Transverse colon (tissue), 4 donors: Measurements from ENCODE around the gene TEKT5. TPM values are rescaled to one million over a fixed set of nuclear protein-coding genes. Genes with fewer than 3 reads are reported as not detected.

Source experiments
- DNase-seq: peaks from one replicate; pipeline ENCODE4 v3.0.0-alpha.2; 2019
- H3K27ac ChIP-seq, 4 donors: fragments of 200-600 bp; sonication (generic); 2 replicates each; pipeline ENCODE4 v1.5.1; 2016 to 2018; ENCODE audit warnings: inconsistent platforms in 4 of 4
- H3K27me3 ChIP-seq: fragments of 200-600 bp; sonication (generic); 2 replicates; pipeline ENCODE4 v1.5.1; 2017; ENCODE audit warnings: inconsistent platforms
- H3K36me3 ChIP-seq, 4 donors: fragments of 200-600 bp; sonication (generic); 2 replicates each; pipeline ENCODE4 v1.5.1; 2017 to 2019; ENCODE audit warnings: inconsistent platforms in 4 of 4
- H3K4me1 ChIP-seq, 4 donors: fragments of 200-600 bp; sonication (generic); 2 replicates each; pipeline ENCODE4 v1.5.1; 2017 to 2020; ENCODE audit warnings: inconsistent platforms in 4 of 4
- H3K4me3 ChIP-seq, 4 donors: fragments of 200-600 bp; sonication (generic); 1 replicate in 1 of 4; 2 replicates in 3 of 4; pipeline versions ENCODE4 v1.5.1 to v1.6.1; 2017 to 2019; ENCODE audit warnings: inconsistent platforms in 4 of 4
- H3K9me3 ChIP-seq, 2 donors: fragments of 200-600 bp; sonication (generic); 2 replicates each; pipeline ENCODE4 v1.5.1; 2017 to 2019; ENCODE audit warnings: inconsistent platforms in 2 of 2
- CTCF ChIP-seq, 5 experiments: fragments of 200-600 bp in 3 of 5; fragments of 450-650 bp in 2 of 5; sonication (generic) in 3 of 5; IDR thresholded peaks; 1 replicate in 2 of 5; 2 replicates in 3 of 5; pipeline ENCODE4 v1.5.1; 2016 to 2017; ENCODE audit warnings: antibody characterized with exemption in 5 of 5, inconsistent platforms in 3 of 5, mild to moderate bottlenecking in 2 of 5, moderate library complexity in 1 of 5
- EP300 ChIP-seq: sonication (generic); formaldehyde crosslinking; IDR thresholded peaks from one replicate; pipeline ENCODE4 v1.6.1; 2017; ENCODE audit warnings: antibody characterized with exemption, low read depth
- POLR2A ChIP-seq: fragments of 450-650 bp; IDR thresholded peaks from one replicate; pipeline ENCODE4 v1.6.1; 2016; ENCODE audit warnings: antibody characterized with exemption, mild to moderate bottlenecking, moderate library complexity
- POLR2AphosphoS5 ChIP-seq, 3 donors: sonication (generic); formaldehyde crosslinking; IDR thresholded peaks; one replicate each; pipeline ENCODE4 v1.6.1; 2016; ENCODE audit warnings: antibody characterized with exemption in 3 of 3
- WGBS, 2 donors: methylation state at CpG; one replicate each; pipeline ENCODE4 v1.1.5; 2018; ENCODE audit warnings: low coverage in 1 of 2; 5-methylcytosine and 5-hydroxymethylcytosine counted together
- in situ Hi-C, 4 donors: fragments of 200-750 bp; cut with MboI; loops; one replicate each; pipeline versions ENCODE4 v1.15.0 to v1.15.1; 2017; ENCODE audit warnings: low sequenced_read_pairs in 3 of 4, low pct_ligation_motif_present in 1 of 4, low pct_unique_long_range_greater_than_20kb in 1 of 4
- intact Hi-C: fragments of 100-400 bp; cut with DNase I; formaldehyde crosslinking; loops from one replicate; pipeline ENCODE4 v1.15.1; 2023; ENCODE audit warnings: low total_unique reads
- total RNA-seq, 4 donors: library from RNA; depleted of rRNA; stranded (reverse); fragments of >200 nt; gene quantifications; one replicate each; pipeline ENCODE4 v1.1.0, GENCODE V29; 2016

The TEKT5 gene
- total RNA-seq, 4 donors from 2014 or later, result 2.5 TPM; not detected in 3

GRCh38 chr16:10619271-10619849 is 75.4 kb downstream of the TEKT5 start:
- Histone ChIP-seq H3K27ac (peak overlapping the region; percentile 28 to 63 (median 42)), H3K36me3 (no peaks in the 10 kb centered on the region), H3K9me3 (no peaks in the 10 kb centered on the region), H3K4me1 (peaks cover 10 to 35% (median 21%) of the 10 kb centered on the region in 4 donors), H3K27me3 (no peaks in the 10 kb centered on the region), H3K4me3 (peak overlapping the region in 2 of 4 donors; percentile 6 to 20)
- TF ChIP-seq POLR2AphosphoS5 (IDR thresholded peaks at IDR 0.05) (no peak), POLR2A (peak; percentile 12)
- WGBS, 2 donors, result 40 to 41% methylated on average over 1 to 25 of the region's 25 CpGs
- in situ Hi-C loops (no loop called here), intact Hi-C loops (no loop called here)
- peak; percentile 85 for DNase-seq

- Histone ChIP-seq H3K4me1 (peaks cover 10 to 35% (median 21%) of the 10 kb centered on the region in 4 donors), H3K9me3 (no peaks in the 10 kb centered on the region), H3K27ac (peak overlapping the region; percentile 28 to 63 (median 42)), H3K36me3 (no peaks in the 10 kb centered on the region), H3K27me3 (no peaks in the 10 kb centered on the region), H3K4me3 (peak overlapping the region in 1 of 4 donors; percentile 20)
- no peak for DNase-seq
- WGBS, 2 donors, result 65% methylated on average over 13 of the region's 13 CpGs; no CpG with 5 or more reads in 1 of the 2 donors
- TF ChIP-seq POLR2A, result no peak
- no peak for TF ChIP-seq EP300
- TF ChIP-seq POLR2AphosphoS5 (IDR thresholded peaks at IDR 0.05), result no peak
- no peak for TF ChIP-seq CTCF (IDR thresholded peaks at IDR 0.05)
- intact Hi-C loops (no loop called here), in situ Hi-C loops (no loop called here)
Measured at GRCh38 chr16:10618710-10619209, 76.0 kb downstream of the TEKT5 start.

- H3K9me3 ChIP-seq, result no peaks in the 10 kb centered on the region
- H3K4me3 ChIP-seq, result no peak overlapping the region
- no peaks in the 10 kb centered on the region for H3K27me3 ChIP-seq
- H3K4me1 ChIP-seq, result peaks cover 10 to 35% (median 21%) of the 10 kb centered on the region in 4 donors
- DNase-seq, result no peak
- peak overlapping the region; percentile 6 to 73 (median 34) for H3K27ac ChIP-seq
- in situ Hi-C loops (no loop called here), intact Hi-C loops (no loop called here)
- no peaks in the 10 kb centered on the region for H3K36me3 ChIP-seq
- TF ChIP-seq POLR2A (no peak), CTCF (IDR thresholded peaks at IDR 0.05) (peak in 1 of 5 experiments; percentile 0), EP300 (no peak), POLR2AphosphoS5 (IDR thresholded peaks at IDR 0.05) (no peak)
- 68 to 71% methylated on average over 9 to 12 of the region's 12 CpGs for WGBS, 2 donors
Measured at GRCh38 chr16:10617662-10618420, 76.9 kb downstream of the TEKT5 start.

GRCh38 chr16:10616756-10617640 is 77.7 kb downstream of the TEKT5 start:
- peak; percentile 82 for DNase-seq
- WGBS, 2 donors, result 33 to 39% methylated on average over 2 to 14 of the region's 14 CpGs
- H3K36me3 ChIP-seq, result no peaks in the 10 kb centered on the region
- TF ChIP-seq POLR2AphosphoS5 (IDR thresholded peaks at IDR 0.05), result peak in 2 of 3 donors; percentile 16 to 72
- TF ChIP-seq EP300, result no peak
- no peak for TF ChIP-seq POLR2A
- peak in 2 of 5 experiments; percentile 6 to 19 for TF ChIP-seq CTCF (IDR thresholded peaks at IDR 0.05)
- no peaks in the 10 kb centered on the region for H3K27me3 ChIP-seq
- intact Hi-C loops (no loop called here), in situ Hi-C loops (no loop called here)
- no peak overlapping the region for H3K4me3 ChIP-seq
- H3K9me3 ChIP-seq, result no peaks in the 10 kb centered on the region
- H3K27ac ChIP-seq, result peak overlapping the region; percentile 6 to 73 (median 34)
- peaks cover 10 to 35% (median 20%) of the 10 kb centered on the region in 4 donors for H3K4me1 ChIP-seq
